Ectodermal cell (in vitro differentiated cells): ENCODE results near the gene VDR.

ENCODE experiments used
- H3K27ac ChIP-seq: 2 replicates; pipeline ENCODE4 v1.7.0; 2013; ENCODE audit warnings: mild to moderate bottlenecking, low read depth, low read length; ENCODE audit not compliant: insufficient read depth, poor library complexity, severe bottlenecking
- H3K27me3 ChIP-seq: 2 replicates; pipeline ENCODE4 v1.7.0; 2013; ENCODE audit warnings: mild to moderate bottlenecking, low read length; ENCODE audit not compliant: insufficient read depth, control insufficient read depth, poor library complexity, severe bottlenecking
- H3K36me3 ChIP-seq: one replicate; pipeline ENCODE4 v1.7.0; 2013; ENCODE audit warnings: low read length; ENCODE audit not compliant: control insufficient read depth, insufficient read depth
- H3K4me1 ChIP-seq: one replicate; pipeline ENCODE4 v1.7.0; 2013; ENCODE audit warnings: low read length; ENCODE audit not compliant: control insufficient read depth, insufficient read depth
- H3K4me3 ChIP-seq: 2 replicates; pipeline ENCODE4 v1.7.0; 2013; ENCODE audit warnings: low read depth, low read length, control low read depth; ENCODE audit not compliant: insufficient read depth
- H3K9me3 ChIP-seq: 2 replicates; pipeline ENCODE4 v1.7.0; 2013; ENCODE audit warnings: mild to moderate bottlenecking, low read length, moderate library complexity; ENCODE audit not compliant: control insufficient read depth
- WGBS, 2 experiments: methylation state at CpG; one replicate each; pipeline ENCODE4 v1.1.7; 2013; ENCODE audit warnings: missing lambda C conversion rate in 2 of 2; 5-methylcytosine and 5-hydroxymethylcytosine counted together

Gene VDR

DNA sequence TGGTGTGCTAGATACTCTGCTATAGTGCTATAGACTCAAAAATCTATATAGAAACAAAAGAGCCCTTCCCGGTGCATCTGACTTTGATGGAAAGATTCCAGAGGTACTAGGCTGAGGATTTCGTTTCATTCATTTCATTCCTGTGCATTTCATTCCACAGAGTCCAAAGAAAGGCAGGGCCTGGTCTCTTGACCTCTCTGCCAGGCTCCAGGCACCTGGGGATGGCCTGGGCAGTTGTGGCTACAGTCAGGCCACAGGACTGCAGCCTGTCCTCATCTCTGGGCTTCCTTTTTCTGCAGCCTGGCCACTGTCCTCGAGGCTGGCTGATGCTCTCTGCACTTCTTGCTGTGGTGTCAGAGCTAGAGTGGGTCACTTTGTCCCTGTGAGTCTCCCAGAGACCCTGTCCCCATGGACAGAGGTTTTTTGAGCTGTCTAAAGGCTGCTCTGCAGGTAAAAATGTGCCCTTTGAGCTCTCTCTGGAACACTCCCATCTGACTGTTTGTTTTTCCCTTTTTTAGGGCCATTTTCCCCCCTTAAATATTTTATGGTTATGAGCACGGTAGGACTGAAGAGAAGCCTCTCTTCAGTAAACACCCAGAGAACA lies 3.2 kb upstream of the VDR start:
- Histone ChIP-seq H3K36me3 (no peaks in the 10 kb centered on the region), H3K27ac (no peak overlapping the region), H3K9me3 (no peaks in the 10 kb centered on the region), H3K4me1 (peaks cover 3% of the 10 kb centered on the region), H3K4me3 (no peak overlapping the region), H3K27me3 (peaks cover 60% of the 10 kb centered on the region)
- 50 to 67% methylated on average over 4 of the region's 4 CpGs for WGBS, 2 experiments

DNA sequence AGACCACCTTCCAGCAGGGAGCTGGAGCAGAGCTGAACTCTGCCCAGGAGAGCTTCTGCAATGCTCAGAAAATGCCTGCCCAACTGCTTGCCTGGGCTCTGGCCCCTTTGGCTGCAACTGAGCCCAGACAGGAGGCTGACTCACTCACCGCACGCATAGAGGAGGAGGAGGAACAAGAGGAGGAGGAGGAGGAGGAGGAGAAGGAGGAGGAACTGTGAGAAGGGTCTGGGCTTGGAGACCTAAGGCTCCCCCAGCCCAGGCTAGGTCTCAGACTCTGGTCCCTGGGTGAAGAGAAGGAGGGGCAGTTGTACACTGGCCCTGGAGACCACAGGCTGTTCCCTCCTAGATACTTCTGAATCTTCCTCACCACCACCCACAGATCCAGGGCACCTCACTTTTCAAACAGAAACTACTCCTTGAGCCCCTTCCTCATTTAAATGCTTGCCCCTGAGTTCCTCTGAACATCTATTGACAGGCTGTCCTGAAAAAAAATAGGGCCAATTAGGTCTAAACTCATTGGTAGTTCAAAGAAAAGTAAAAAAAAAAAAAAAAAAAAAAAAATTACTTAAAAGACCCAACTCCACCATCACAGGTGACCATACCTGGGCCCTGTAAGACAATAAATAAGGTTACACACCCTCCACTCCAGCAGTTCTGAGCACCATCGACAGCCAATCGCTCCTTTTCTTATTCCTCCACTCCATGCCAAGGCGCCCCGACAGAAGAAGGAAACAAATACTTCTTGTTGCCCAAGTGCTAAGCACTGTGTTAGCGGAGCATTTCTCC lies 674 bp downstream of the VDR start:
- 13 to 14% methylated on average over 7 of the region's 7 CpGs for WGBS, 2 experiments
- peaks cover 89% of the 10 kb centered on the region for H3K27me3 ChIP-seq

DNA sequence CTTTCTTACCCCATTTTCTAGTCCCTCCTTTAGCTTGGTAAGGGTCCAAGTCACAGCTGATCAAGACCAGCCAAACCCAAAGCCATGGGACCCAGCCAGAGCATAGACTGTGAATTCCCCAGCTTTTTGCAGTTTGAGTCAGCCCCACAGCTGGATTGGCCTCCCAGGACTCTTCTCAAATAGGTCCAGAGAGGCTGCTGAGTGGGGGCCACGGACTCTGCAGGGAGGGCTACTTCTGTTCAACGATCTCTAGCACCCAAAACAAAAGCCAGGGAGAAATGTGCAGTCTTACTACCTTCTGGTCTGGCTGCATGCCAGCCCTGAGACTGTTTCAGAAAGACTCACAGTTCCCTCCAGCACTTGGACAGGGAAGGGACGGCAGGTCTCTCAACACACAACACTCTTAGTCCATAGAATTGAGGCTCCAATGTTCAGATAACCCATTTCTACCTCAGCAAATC lies 1.6 kb downstream of the VDR start:
- Histone ChIP-seq H3K9me3 (no peaks in the 10 kb centered on the region), H3K36me3 (no peaks in the 10 kb centered on the region), H3K4me3 (no peak overlapping the region), H3K27me3 (peaks cover 81% of the 10 kb centered on the region), H3K27ac (no peak overlapping the region), H3K4me1 (peaks cover 3% of the 10 kb centered on the region)
- WGBS, 2 experiments: 78 to 85% methylated on average over 3 of the region's 3 CpGs

More for the DNA sequence above, 674 bp downstream of the VDR start:
- Histone ChIP-seq H3K4me1 (peaks cover 3% of the 10 kb centered on the region), H3K27ac (no peak overlapping the region), H3K4me3 (peak overlapping the region; percentile 1), H3K9me3 (no peaks in the 10 kb centered on the region), H3K36me3 (no peaks in the 10 kb centered on the region)

DNA sequence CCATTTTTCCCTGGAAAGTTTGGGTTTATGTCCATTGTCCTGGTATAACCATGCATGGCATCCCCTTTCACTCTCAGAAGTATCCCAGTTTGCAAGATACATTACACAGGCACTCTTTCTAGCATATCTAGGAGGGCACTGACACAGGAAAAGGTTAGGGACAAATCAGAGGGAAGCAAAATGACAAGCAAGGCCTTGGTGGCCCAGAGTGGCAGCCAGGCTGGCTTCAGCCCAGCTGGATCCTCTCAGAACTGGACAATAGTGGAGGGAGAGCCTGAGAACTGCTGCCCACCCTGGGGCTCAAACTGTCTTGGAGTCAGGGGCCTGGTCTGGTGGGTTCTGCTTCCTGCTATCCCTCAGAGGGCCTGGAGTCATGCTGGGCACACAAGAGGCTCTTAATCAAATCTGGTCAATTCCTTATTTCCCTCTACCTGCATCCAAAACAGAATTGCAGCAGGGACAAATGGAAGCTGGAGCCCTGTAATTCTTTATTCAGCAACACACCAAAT lies 2.6 kb downstream of the VDR start:
- Histone ChIP-seq H3K27me3 (peaks cover 71% of the 10 kb centered on the region), H3K27ac (no peak overlapping the region), H3K36me3 (no peaks in the 10 kb centered on the region), H3K4me1 (peaks cover 3% of the 10 kb centered on the region), H3K9me3 (no peaks in the 10 kb centered on the region), H3K4me3 (no peak overlapping the region)

- Histone ChIP-seq H3K4me3 (no peak overlapping the region), H3K27ac (no peak overlapping the region), H3K4me1 (peaks cover 3% of the 10 kb centered on the region), H3K9me3 (no peaks in the 10 kb centered on the region), H3K27me3 (peaks cover 66% of the 10 kb centered on the region), H3K36me3 (no peaks in the 10 kb centered on the region)
- 90 to 91% methylated on average over 6 of the region's 6 CpGs for WGBS, 2 experiments
Measured at GRCh38 chr12:47901718-47902093, 3.1 kb downstream of the VDR start.

GRCh38 chr12:47901063-47901717 lies 3.6 kb downstream of the VDR start:
- no peak overlapping the region for H3K4me3 ChIP-seq
- H3K27ac ChIP-seq: no peak overlapping the region
- H3K36me3 ChIP-seq: no peaks in the 10 kb centered on the region
- 94% methylated on average over 10 of the region's 10 CpGs for WGBS, 2 experiments
- peaks cover 3% of the 10 kb centered on the region for H3K4me1 ChIP-seq
- no peaks in the 10 kb centered on the region for H3K9me3 ChIP-seq
- peaks cover 61% of the 10 kb centered on the region for H3K27me3 ChIP-seq

GRCh38 chr12:47900131-47901062 lies 4.4 kb downstream of the VDR start:
- no peak overlapping the region for H3K27ac ChIP-seq
- 80 to 81% methylated on average over 8 of the region's 8 CpGs for WGBS, 2 experiments
- H3K27me3 ChIP-seq: peaks cover 53% of the 10 kb centered on the region
- peaks cover 3% of the 10 kb centered on the region for H3K4me1 ChIP-seq
- H3K36me3 ChIP-seq: no peaks in the 10 kb centered on the region
- H3K4me3 ChIP-seq: no peak overlapping the region
- H3K9me3 ChIP-seq: no peaks in the 10 kb centered on the region

- H3K4me3 ChIP-seq: no peak overlapping the region
- peaks cover 44% of the 10 kb centered on the region for H3K27me3 ChIP-seq
- WGBS, 2 experiments: 85 to 88% methylated on average over 5 of the region's 5 CpGs
- no peak overlapping the region for H3K27ac ChIP-seq
- H3K4me1 ChIP-seq: peaks cover 3% of the 10 kb centered on the region
- no peaks in the 10 kb centered on the region for H3K36me3 ChIP-seq
- no peaks in the 10 kb centered on the region for H3K9me3 ChIP-seq
Measured at GRCh38 chr12:47899466-47899865, 5.3 kb downstream of the VDR start.

DNA sequence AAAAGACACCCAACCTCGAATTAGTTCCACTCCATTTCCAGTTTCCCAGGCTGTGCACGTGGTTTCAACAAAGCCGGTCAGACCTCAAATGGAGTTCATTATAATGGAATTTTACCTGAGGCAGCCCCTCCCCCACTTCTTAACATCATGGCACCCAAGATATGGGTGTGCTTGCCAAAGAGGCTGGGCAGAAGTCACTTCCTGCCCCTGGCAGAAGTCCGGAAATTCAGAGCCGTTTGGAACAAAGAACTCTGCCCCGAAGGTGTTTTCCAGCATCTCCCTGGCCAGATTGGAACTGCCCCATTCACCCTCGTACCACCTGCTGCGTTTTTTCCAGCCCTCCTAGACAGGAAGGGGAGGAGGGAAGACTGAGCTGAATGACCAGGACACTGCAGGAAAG lies 8.2 kb downstream of the VDR start:
- peaks cover 15% of the 10 kb centered on the region for H3K27me3 ChIP-seq
- H3K27ac ChIP-seq: no peak overlapping the region
- H3K9me3 ChIP-seq: no peaks in the 10 kb centered on the region
- no peak overlapping the region for H3K4me3 ChIP-seq
- 60 to 64% methylated on average over 8 of the region's 8 CpGs for WGBS, 2 experiments
- H3K4me1 ChIP-seq: no peaks in the 10 kb centered on the region
- no peaks in the 10 kb centered on the region for H3K36me3 ChIP-seq
